ENCODE data around the gene GRIPAP1.
A peak's percentile ranks its signal among the peaks of the same experiment; 100 is the strongest.
"Not testable (repeated sequence)": the region's sequence is repeated elsewhere in the genome, so short reads cannot be mapped to it uniquely, and the experiment has no call there.

The GRIPAP1 gene

GRCh38 chrX:49003696-49004095 lies 1.6 kb upstream of the GRIPAP1 start:
- H3K9me3 Mint-ChIP-seq = no peaks in the 10 kb centered on the region
- H3K4me3 Mint-ChIP-seq = no peak overlapping the region
- H3K27me3 Mint-ChIP-seq = no peaks in the 10 kb centered on the region
- no peak overlapping the region for H3K27ac Mint-ChIP-seq
- H3K4me1 Mint-ChIP-seq (ENCODE audit: low read depth) = peaks cover 22% of the 10 kb centered on the region
- peaks cover 16% of the 10 kb centered on the region for H3K36me3 Mint-ChIP-seq (ENCODE audit: low read depth)
- no peak for DNase-seq

GRCh38 chrX:49001521-49002090 lies 458 bp downstream of the GRIPAP1 start:
- H3K27ac Mint-ChIP-seq = peak overlapping the region; percentile 96
- peaks cover 10% of the 10 kb centered on the region for H3K27me3 Mint-ChIP-seq
- H3K4me3 Mint-ChIP-seq = peak overlapping the region; percentile 96
- no peak for DNase-seq
- no peaks in the 10 kb centered on the region for H3K9me3 Mint-ChIP-seq
- H3K4me1 Mint-ChIP-seq (ENCODE audit: low read depth) = peaks cover 31% of the 10 kb centered on the region
- H3K36me3 Mint-ChIP-seq (ENCODE audit: low read depth) = peaks cover 36% of the 10 kb centered on the region

- Mint-ChIP-seq H3K4me1 (ENCODE audit: low read depth) (peaks cover 31% of the 10 kb centered on the region), H3K4me3 (peak overlapping the region; percentile 96), H3K27ac (peak overlapping the region; percentile 96), H3K27me3 (peaks cover 10% of the 10 kb centered on the region), H3K36me3 (ENCODE audit: low read depth) (peaks cover 43% of the 10 kb centered on the region), H3K9me3 (no peaks in the 10 kb centered on the region)
- no peak for DNase-seq
Measured at GRCh38 chrX:49000636-49001035, 1.4 kb downstream of the GRIPAP1 start.

- H3K27me3 Mint-ChIP-seq = peaks cover 20% of the 10 kb centered on the region
- no peak for DNase-seq
- H3K9me3 Mint-ChIP-seq = no peaks in the 10 kb centered on the region
- H3K27ac Mint-ChIP-seq = no peak overlapping the region
- H3K4me1 Mint-ChIP-seq (ENCODE audit: low read depth) = peaks cover 31% of the 10 kb centered on the region
- no peak overlapping the region for H3K4me3 Mint-ChIP-seq
- H3K36me3 Mint-ChIP-seq (ENCODE audit: low read depth) = peaks cover 54% of the 10 kb centered on the region
Measured at GRCh38 chrX:48999030-48999429, 3.0 kb downstream of the GRIPAP1 start.

- H3K27me3 Mint-ChIP-seq = peaks cover 20% of the 10 kb centered on the region
- H3K4me3 Mint-ChIP-seq = no peak overlapping the region
- no peak overlapping the region for H3K27ac Mint-ChIP-seq
- peaks cover 59% of the 10 kb centered on the region for H3K36me3 Mint-ChIP-seq (ENCODE audit: low read depth)
- no peaks in the 10 kb centered on the region for H3K9me3 Mint-ChIP-seq
- peaks cover 31% of the 10 kb centered on the region for H3K4me1 Mint-ChIP-seq (ENCODE audit: low read depth)
- no peak for DNase-seq
Measured at GRCh38 chrX:48998391-48998790, 3.7 kb downstream of the GRIPAP1 start.

- Mint-ChIP-seq H3K36me3 (ENCODE audit: low read depth) (peaks cover 64% of the 10 kb centered on the region), H3K27ac (no peak overlapping the region), H3K4me1 (ENCODE audit: low read depth) (peaks cover 31% of the 10 kb centered on the region), H3K9me3 (no peaks in the 10 kb centered on the region), H3K27me3 (peaks cover 20% of the 10 kb centered on the region), H3K4me3 (no peak overlapping the region)
- no peak for DNase-seq
Measured at GRCh38 chrX:48997865-48998264, 4.2 kb downstream of the GRIPAP1 start.

GRCh38 chrX:48997455-48997854 lies 4.6 kb downstream of the GRIPAP1 start:
- H3K9me3 Mint-ChIP-seq = no peaks in the 10 kb centered on the region
- DNase-seq = no peak
- peaks cover 20% of the 10 kb centered on the region for H3K27me3 Mint-ChIP-seq
- peaks cover 68% of the 10 kb centered on the region for H3K36me3 Mint-ChIP-seq (ENCODE audit: low read depth)
- no peak overlapping the region for H3K4me3 Mint-ChIP-seq
- H3K4me1 Mint-ChIP-seq (ENCODE audit: low read depth) = peaks cover 31% of the 10 kb centered on the region
- H3K27ac Mint-ChIP-seq = no peak overlapping the region

- Mint-ChIP-seq H3K4me1 (ENCODE audit: low read depth) (peaks cover 31% of the 10 kb centered on the region), H3K27ac (no peak overlapping the region)
Measured at GRCh38 chrX:48996969-48997368, 5.1 kb downstream of the GRIPAP1 start.

GRCh38 chrX:48992341-48992740 lies 9.7 kb downstream of the GRIPAP1 start:
- no peaks in the 10 kb centered on the region for H3K9me3 Mint-ChIP-seq
- peaks cover 75% of the 10 kb centered on the region for H3K36me3 Mint-ChIP-seq (ENCODE audit: low read depth)
- peaks cover 25% of the 10 kb centered on the region for H3K27me3 Mint-ChIP-seq
- DNase-seq = no peak
- H3K27ac Mint-ChIP-seq = peak overlapping the region; percentile 38
- H3K4me1 Mint-ChIP-seq (ENCODE audit: low read depth) = no peaks in the 10 kb centered on the region
- no peak overlapping the region for H3K4me3 Mint-ChIP-seq

More at GRCh38 chrX:48996969-48997368, 5.1 kb downstream of the GRIPAP1 start:
- DNase-seq = no peak
- Mint-ChIP-seq H3K4me3 (no peak overlapping the region), H3K9me3 (no peaks in the 10 kb centered on the region), H3K36me3 (ENCODE audit: low read depth) (peaks cover 71% of the 10 kb centered on the region), H3K27me3 (peaks cover 20% of the 10 kb centered on the region)

- no peak for DNase-seq
Measured at GRCh38 chrX:48989483-48989882, 12.6 kb downstream of the GRIPAP1 start.

GRCh38 chrX:48983896-48984295 lies 18.2 kb downstream of the GRIPAP1 start:
- DNase-seq = no peak
- no peak overlapping the region for H3K27ac Mint-ChIP-seq

More at GRCh38 chrX:48989483-48989882, 12.6 kb downstream of the GRIPAP1 start:
- no peaks in the 10 kb centered on the region for H3K9me3 Mint-ChIP-seq
- H3K27ac Mint-ChIP-seq = no peak overlapping the region
- no peaks in the 10 kb centered on the region for H3K4me1 Mint-ChIP-seq (ENCODE audit: low read depth)
- H3K27me3 Mint-ChIP-seq = peaks cover 13% of the 10 kb centered on the region
- H3K36me3 Mint-ChIP-seq (ENCODE audit: low read depth) = peaks cover 61% of the 10 kb centered on the region
- H3K4me3 Mint-ChIP-seq = no peak overlapping the region

GRCh38 chrX:48983081-48983480 lies 19.0 kb downstream of the GRIPAP1 start:
- no peak overlapping the region for H3K27ac Mint-ChIP-seq
- H3K4me1 Mint-ChIP-seq (ENCODE audit: low read depth) = no peaks in the 10 kb centered on the region
- H3K4me3 Mint-ChIP-seq = no peak overlapping the region
- no peaks in the 10 kb centered on the region for H3K9me3 Mint-ChIP-seq
- H3K27me3 Mint-ChIP-seq = peaks cover 13% of the 10 kb centered on the region
- no peak for DNase-seq
- H3K36me3 Mint-ChIP-seq (ENCODE audit: low read depth) = peaks cover 64% of the 10 kb centered on the region

More at GRCh38 chrX:48983896-48984295, 18.2 kb downstream of the GRIPAP1 start:
- Mint-ChIP-seq H3K36me3 (ENCODE audit: low read depth) (peaks cover 64% of the 10 kb centered on the region), H3K9me3 (no peaks in the 10 kb centered on the region), H3K4me1 (ENCODE audit: low read depth) (no peaks in the 10 kb centered on the region), H3K4me3 (no peak overlapping the region), H3K27me3 (peaks cover 14% of the 10 kb centered on the region)

- Mint-ChIP-seq H3K36me3 (ENCODE audit: low read depth) (peaks cover 75% of the 10 kb centered on the region), H3K9me3 (no peaks in the 10 kb centered on the region), H3K27ac (no peak overlapping the region), H3K4me3 (no peak overlapping the region), H3K4me1 (ENCODE audit: low read depth) (no peaks in the 10 kb centered on the region), H3K27me3 (peaks cover 16% of the 10 kb centered on the region)
- no peak for DNase-seq
Measured at GRCh38 chrX:48981178-48981577, 20.9 kb downstream of the GRIPAP1 start.

GRCh38 chrX:48980341-48980740 lies 21.7 kb downstream of the GRIPAP1 start:
- H3K27me3 Mint-ChIP-seq = peaks cover 16% of the 10 kb centered on the region
- not testable (repeated sequence) for DNase-seq; H3K27ac Mint-ChIP-seq; H3K4me1 Mint-ChIP-seq (ENCODE audit: low read depth); H3K4me3 Mint-ChIP-seq; H3K9me3 Mint-ChIP-seq
- H3K36me3 Mint-ChIP-seq (ENCODE audit: low read depth) = peaks cover 78% of the 10 kb centered on the region

GRCh38 chrX:48978226-48978625 lies 23.8 kb downstream of the GRIPAP1 start:
- peaks cover 70% of the 10 kb centered on the region for H3K36me3 Mint-ChIP-seq (ENCODE audit: low read depth)
- no peak overlapping the region for H3K27ac Mint-ChIP-seq
- H3K9me3 Mint-ChIP-seq = no peaks in the 10 kb centered on the region
- no peak overlapping the region for H3K4me3 Mint-ChIP-seq
- peaks cover 20% of the 10 kb centered on the region for H3K27me3 Mint-ChIP-seq
- H3K4me1 Mint-ChIP-seq (ENCODE audit: low read depth) = peaks cover under 1% of the 10 kb centered on the region
- no peak for DNase-seq

GRCh38 chrX:48976086-48976485 lies 26.0 kb downstream of the GRIPAP1 start:
- peaks cover 15% of the 10 kb centered on the region for H3K4me1 Mint-ChIP-seq (ENCODE audit: low read depth)
- H3K4me3 Mint-ChIP-seq = no peak overlapping the region
- DNase-seq = no peak
- H3K27ac Mint-ChIP-seq = peak overlapping the region; percentile 45
- peaks cover 50% of the 10 kb centered on the region for H3K36me3 Mint-ChIP-seq (ENCODE audit: low read depth)
- no peaks in the 10 kb centered on the region for H3K9me3 Mint-ChIP-seq
- peaks cover 27% of the 10 kb centered on the region for H3K27me3 Mint-ChIP-seq

All from activated T-cell treated with anti-CD3 and anti-CD28 coated beads, Interleukin-2, amount 50 U/mL, for 24 hours (primary cell).